Keratinocyte (primary cell): Measurements from ENCODE around the gene PTGS2. TPM values are rescaled to one million over a fixed set of nuclear protein-coding genes. Genes with fewer than 3 reads are reported as not detected.
A peak's percentile ranks its signal among the peaks of the same experiment; 100 is the strongest.

ENCODE experiments used
- DNase-seq: peaks from one replicate; pipeline ENCODE4 v3.0.0-alpha.2; 2011; ENCODE audit warnings: low read depth, missing footprints, low spot score
- FAIRE-seq: peaks from 2 replicates; lab custom pipeline; 2011; peaks lifted over from hg19 to GRCh38; lab: Jason Lieb, UNC
- H2AFZ ChIP-seq: 2 replicates; pipeline ENCODE4 v1.6.0; 2012; ENCODE audit warnings: low read length, control low read depth, inconsistent platforms; ENCODE audit not compliant: control insufficient read depth
- H3K27ac ChIP-seq: 2 replicates; pipeline ENCODE4 v1.5.1; 2011; ENCODE audit warnings: low read length; ENCODE audit not compliant: control insufficient read depth, insufficient read depth
- H3K27me3 ChIP-seq: 3 replicates; pipeline ENCODE4 v1.6.0; 2011; ENCODE audit warnings: low read length; ENCODE audit not compliant: control insufficient read depth, insufficient read depth; ENCODE audit errors: extremely low read depth
- H3K36me3 ChIP-seq, 2 experiments: 2 replicates in 1 of 2; 3 replicates in 1 of 2; pipeline ENCODE4 v1.5.1; 2011; ENCODE audit warnings: low read length in 2 of 2, mild to moderate bottlenecking in 1 of 2; ENCODE audit not compliant: control insufficient read depth in 2 of 2, insufficient read depth in 2 of 2; ENCODE audit errors: extremely low read depth in 1 of 2
- H3K4me1 ChIP-seq: 3 replicates; pipeline ENCODE4 v1.5.1; 2011; ENCODE audit warnings: low read length; ENCODE audit not compliant: control insufficient read depth, insufficient read depth; ENCODE audit errors: extremely low read depth
- H3K4me2 ChIP-seq: 3 replicates; pipeline ENCODE4 v1.6.0; 2011; ENCODE audit warnings: low read depth, low read length; ENCODE audit not compliant: control insufficient read depth, insufficient read depth; ENCODE audit errors: extremely low read depth
- H3K4me3 ChIP-seq, 3 experiments: fragments of 200-600 bp in 1 of 3; sonication (generic) in 1 of 3; 2 replicates in 2 of 3; 3 replicates in 1 of 3; pipeline ENCODE4 v1.5.1; 2011 to 2016; ENCODE audit warnings: low read length in 3 of 3, mild to moderate bottlenecking in 3 of 3, control low read depth in 2 of 3, inconsistent platforms in 1 of 3, low read depth in 1 of 3, mixed read lengths in 1 of 3, mixed run types in 1 of 3, moderate library complexity in 1 of 3; ENCODE audit not compliant: control insufficient read depth in 2 of 3, insufficient read depth in 2 of 3; ENCODE audit errors: extremely low read depth in 1 of 3
- H3K79me2 ChIP-seq: 2 replicates; pipeline ENCODE4 v1.6.0; 2012; ENCODE audit warnings: low read length; ENCODE audit not compliant: control insufficient read depth, insufficient read depth
- H3K9ac ChIP-seq: 3 replicates; pipeline ENCODE4 v1.6.0; 2011; ENCODE audit warnings: low read length; ENCODE audit not compliant: control insufficient read depth, insufficient read depth; ENCODE audit errors: extremely low read depth
- H3K9me1 ChIP-seq: 3 replicates; pipeline ENCODE4 v1.6.0; 2011; ENCODE audit warnings: low read length; ENCODE audit not compliant: control insufficient read depth, insufficient read depth; ENCODE audit errors: extremely low read depth
- H3K9me3 ChIP-seq: 2 replicates; pipeline ENCODE4 v1.5.1; 2012; ENCODE audit warnings: low read depth, low read length; ENCODE audit not compliant: control insufficient read depth
- H4K20me1 ChIP-seq: 3 replicates; pipeline ENCODE4 v1.6.0; 2011; ENCODE audit warnings: low read length; ENCODE audit not compliant: control insufficient read depth, insufficient read depth; ENCODE audit errors: extremely low read depth
- CTCF ChIP-seq, 3 experiments: IDR thresholded peaks in 1 of 3; conservative IDR thresholded peaks in 1 of 3; optimal IDR thresholded peaks in 1 of 3; 2 replicates in 2 of 3; 3 replicates in 1 of 3; pipeline versions ENCODE3 to v1.5.1; 2011; ENCODE audit warnings: low read length in 3 of 3, mild to moderate bottlenecking in 3 of 3, moderate library complexity in 2 of 3, control low read depth in 1 of 3, inconsistent platforms in 1 of 3; ENCODE audit not compliant: insufficient read depth in 2 of 3; ENCODE audit errors: extremely low read depth in 1 of 3
- EZH2 ChIP-seq: IDR thresholded peaks from one replicate; pipeline ENCODE4 v1.6.1; 2012; ENCODE audit warnings: inconsistent platforms, mild to moderate bottlenecking, low read length, moderate library complexity
- dilution Hi-C: fragments of 300-500 bp; cut with MboI; formaldehyde crosslinking; loops from one replicate; pipeline ENCODE4 v1.7.0; 2020; ENCODE audit warnings: low sequenced_read_pairs; ENCODE audit not compliant: extremely low pct_ligation_motif_present
- polyA plus RNA-seq, 5 experiments: library from polyadenylated mRNA; depleted of rRNA in 3 of 5; stranded (reverse) in 3 of 5; stranded (forward) in 1 of 5; unstranded in 1 of 5; fragments of >200 nt; gene quantifications; 1 replicate in 1 of 5; 2 replicates in 3 of 5; 3 replicates in 1 of 5; pipeline versions ENCODE4 v1.2.1 to v1.2.3, GENCODE V29; 2011 to 2012; ENCODE audit warnings: missing spikeins in 2 of 5, low read depth in 1 of 5, low replicate concordance in 1 of 5

The PTGS2 gene
- polyA plus RNA-seq, 1 donor (not counting 4 experiments of a cell fraction or from before 2014, with no cell fraction given): 117 TPM

GRCh38 chr1:186710696-186711095 lies 30.5 kb upstream of the PTGS2 start:
- H3K79me2 ChIP-seq: no peaks in the 10 kb centered on the region
- no peak for FAIRE-seq

GRCh38 chr1:186708694-186709097 lies 28.5 kb upstream of the PTGS2 start:
- dilution Hi-C loops: no loop called here
- TF ChIP-seq CTCF (optimal IDR thresholded peaks at IDR 0.05 in 1 of 3, IDR thresholded peaks at IDR 0.05 in 1 of 3, conservative IDR thresholded peaks at IDR 0.05 in 1 of 3; ENCODE audit: extremely low read depth in 1 of 3, insufficient read depth in 2 of 3, low read length in 3 of 3) (no peak), EZH2 (no peak)
- H3K79me2 ChIP-seq: no peaks in the 10 kb centered on the region
- FAIRE-seq (no peak), DNase-seq (no peak)
- peak overlapping the region; percentile 19 for H3K27ac ChIP-seq
- H3K4me1 ChIP-seq: peaks cover 3% of the 10 kb centered on the region
- H3K36me3 ChIP-seq: no peaks in the 10 kb centered on the region
- no peaks in the 10 kb centered on the region for H4K20me1 ChIP-seq
- no peaks in the 10 kb centered on the region for H3K27me3 ChIP-seq
- no peak overlapping the region for H2AFZ ChIP-seq
- H3K9me3 ChIP-seq: no peaks in the 10 kb centered on the region
- no peak overlapping the region for H3K4me2 ChIP-seq
- no peaks in the 10 kb centered on the region for H3K9me1 ChIP-seq
- no peak overlapping the region for H3K9ac ChIP-seq
- no peak overlapping the region for H3K4me3 ChIP-seq

More at GRCh38 chr1:186710696-186711095, 30.5 kb upstream of the PTGS2 start:
- Histone ChIP-seq H3K36me3 (no peaks in the 10 kb centered on the region), H3K9me1 (no peaks in the 10 kb centered on the region), H2AFZ (peak overlapping the region; percentile 26), H3K27me3 (no peaks in the 10 kb centered on the region), H3K4me1 (peaks cover 3% of the 10 kb centered on the region), H3K4me2 (no peak overlapping the region), H3K4me3 (no peak overlapping the region), H3K9ac (no peak overlapping the region), H3K27ac (no peak overlapping the region), H3K9me3 (no peaks in the 10 kb centered on the region), H4K20me1 (no peaks in the 10 kb centered on the region)
- DNase-seq: no peak
- dilution Hi-C loops: no loop called here
- no peak for TF ChIP-seq EZH2
- no peak for TF ChIP-seq CTCF (optimal IDR thresholded peaks at IDR 0.05 in 1 of 3, IDR thresholded peaks at IDR 0.05 in 1 of 3, conservative IDR thresholded peaks at IDR 0.05 in 1 of 3; ENCODE audit: extremely low read depth in 1 of 3, insufficient read depth in 2 of 3, low read length in 3 of 3)
